Duodenal mucosa (tissue), 2 donors: ENCODE measurements around the gene SUGCT.
"Not testable (repeated sequence)": the region's sequence is repeated elsewhere in the genome, so short reads cannot be mapped to it uniquely, and the experiment has no call there.

ENCODE experiments used
- H3K27ac ChIP-seq: one replicate; pipeline ENCODE4 v1.7.0; 2013; ENCODE audit warnings: low read depth, low read length
- H3K27me3 ChIP-seq, 2 donors: one replicate each; pipeline ENCODE4 v1.7.0; 2013; ENCODE audit warnings: low read length in 2 of 2, control low read depth in 1 of 2; ENCODE audit not compliant: insufficient read depth in 2 of 2, control insufficient read depth in 1 of 2
- H3K36me3 ChIP-seq, 2 donors: one replicate each; pipeline ENCODE4 v1.7.0; 2013; ENCODE audit warnings: low read length in 2 of 2, control low read depth in 1 of 2; ENCODE audit not compliant: insufficient read depth in 2 of 2, control insufficient read depth in 1 of 2
- H3K4me1 ChIP-seq, 2 donors: one replicate each; pipeline ENCODE4 v1.7.0; 2013; ENCODE audit warnings: low read length in 2 of 2, control low read depth in 1 of 2; ENCODE audit not compliant: insufficient read depth in 2 of 2, control insufficient read depth in 1 of 2
- H3K4me3 ChIP-seq, 2 donors: one replicate each; pipeline ENCODE4 v1.7.0; 2013; ENCODE audit warnings: low read length in 2 of 2, low read depth in 1 of 2
- H3K9ac ChIP-seq, 2 donors: one replicate each; pipeline ENCODE4 v1.7.0; 2013; ENCODE audit warnings: low read length in 2 of 2, low read depth in 1 of 2
- H3K9me3 ChIP-seq, 2 donors: one replicate each; pipeline ENCODE4 v1.7.0; 2013; ENCODE audit warnings: low read length in 2 of 2, control low read depth in 1 of 2; ENCODE audit not compliant: control insufficient read depth in 1 of 2

Gene SUGCT

GRCh38 chr7:40638545-40639320, 503.9 kb downstream of the SUGCT start:
- no peaks in the 10 kb centered on the region for H3K27me3 ChIP-seq
- no peaks in the 10 kb centered on the region for H3K4me1 ChIP-seq
- no peaks in the 10 kb centered on the region for H3K9me3 ChIP-seq
- H3K36me3 ChIP-seq = no peaks in the 10 kb centered on the region
- no peak overlapping the region for H3K27ac ChIP-seq
- H3K9ac ChIP-seq = no peak overlapping the region
- no peak overlapping the region for H3K4me3 ChIP-seq

GRCh38 chr7:40640566-40640965, 505.8 kb downstream of the SUGCT start:
- Histone ChIP-seq H3K9ac (no peak overlapping the region), H3K36me3 (no peaks in the 10 kb centered on the region), H3K27me3 (no peaks in the 10 kb centered on the region), H3K4me1 (no peaks in the 10 kb centered on the region), H3K27ac (no peak overlapping the region), H3K4me3 (no peak overlapping the region), H3K9me3 (no peaks in the 10 kb centered on the region)

GRCh38 chr7:40641701-40642100, 506.9 kb downstream of the SUGCT start:
- Histone ChIP-seq H3K27me3 (no peaks in the 10 kb centered on the region), H3K4me1 (no peaks in the 10 kb centered on the region), H3K4me3 (no peak overlapping the region), H3K9me3 (no peaks in the 10 kb centered on the region), H3K9ac (no peak overlapping the region), H3K36me3 (no peaks in the 10 kb centered on the region), H3K27ac (no peak overlapping the region)

- H3K9me3 ChIP-seq = no peaks in the 10 kb centered on the region
- H3K4me3 ChIP-seq = no peak overlapping the region
- H3K4me1 ChIP-seq = no peaks in the 10 kb centered on the region
- H3K9ac ChIP-seq = no peak overlapping the region
- H3K36me3 ChIP-seq = no peaks in the 10 kb centered on the region
- no peaks in the 10 kb centered on the region for H3K27me3 ChIP-seq
- no peak overlapping the region for H3K27ac ChIP-seq
Observed at GRCh38 chr7:40643664-40644063, 508.9 kb downstream of the SUGCT start.

- Histone ChIP-seq H3K9ac (no peak overlapping the region), H3K4me3 (no peak overlapping the region), H3K27ac (no peak overlapping the region), H3K36me3 (no peaks in the 10 kb centered on the region), H3K9me3 (no peaks in the 10 kb centered on the region), H3K4me1 (no peaks in the 10 kb centered on the region), H3K27me3 (no peaks in the 10 kb centered on the region)
Observed at GRCh38 chr7:40644454-40645188, 509.8 kb downstream of the SUGCT start.

- H3K27ac ChIP-seq = no peak overlapping the region
Observed at GRCh38 chr7:40645197-40645596, 510.4 kb downstream of the SUGCT start.

GRCh38 chr7:40646717-40647116, 511.9 kb downstream of the SUGCT start:
- no peaks in the 10 kb centered on the region for H3K9me3 ChIP-seq
- no peaks in the 10 kb centered on the region for H3K36me3 ChIP-seq
- H3K4me1 ChIP-seq = no peaks in the 10 kb centered on the region
- no peak overlapping the region for H3K4me3 ChIP-seq
- H3K9ac ChIP-seq = no peak overlapping the region
- no peaks in the 10 kb centered on the region for H3K27me3 ChIP-seq
- H3K27ac ChIP-seq = no peak overlapping the region

More at GRCh38 chr7:40645197-40645596, 510.4 kb downstream of the SUGCT start:
- Histone ChIP-seq H3K36me3 (no peaks in the 10 kb centered on the region), H3K27me3 (no peaks in the 10 kb centered on the region), H3K9ac (no peak overlapping the region), H3K4me3 (no peak overlapping the region), H3K4me1 (no peaks in the 10 kb centered on the region), H3K9me3 (no peaks in the 10 kb centered on the region)

GRCh38 chr7:40647719-40648118, 512.9 kb downstream of the SUGCT start:
- H3K9me3 ChIP-seq = no peaks in the 10 kb centered on the region
- no peak overlapping the region for H3K9ac ChIP-seq
- no peaks in the 10 kb centered on the region for H3K27me3 ChIP-seq
- H3K4me1 ChIP-seq = no peaks in the 10 kb centered on the region
- H3K27ac ChIP-seq = no peak overlapping the region
- H3K36me3 ChIP-seq = no peaks in the 10 kb centered on the region
- H3K4me3 ChIP-seq = no peak overlapping the region

- H3K4me1 ChIP-seq = no peaks in the 10 kb centered on the region
- H3K27ac ChIP-seq = no peak overlapping the region
- H3K9ac ChIP-seq = no peak overlapping the region
- H3K36me3 ChIP-seq = no peaks in the 10 kb centered on the region
- no peaks in the 10 kb centered on the region for H3K9me3 ChIP-seq
- H3K27me3 ChIP-seq = no peaks in the 10 kb centered on the region
- no peak overlapping the region for H3K4me3 ChIP-seq
Observed at GRCh38 chr7:40649247-40649646, 514.4 kb downstream of the SUGCT start.

GRCh38 chr7:40650903-40651302, 516.1 kb downstream of the SUGCT start:
- H3K27ac ChIP-seq, H3K9me3 ChIP-seq, H3K4me3 ChIP-seq, H3K4me1 ChIP-seq, H3K9ac ChIP-seq, H3K27me3 ChIP-seq, H3K36me3 ChIP-seq: not testable (repeated sequence)
